Measurements from ENCODE around the gene BCL2L2.

DNA sequence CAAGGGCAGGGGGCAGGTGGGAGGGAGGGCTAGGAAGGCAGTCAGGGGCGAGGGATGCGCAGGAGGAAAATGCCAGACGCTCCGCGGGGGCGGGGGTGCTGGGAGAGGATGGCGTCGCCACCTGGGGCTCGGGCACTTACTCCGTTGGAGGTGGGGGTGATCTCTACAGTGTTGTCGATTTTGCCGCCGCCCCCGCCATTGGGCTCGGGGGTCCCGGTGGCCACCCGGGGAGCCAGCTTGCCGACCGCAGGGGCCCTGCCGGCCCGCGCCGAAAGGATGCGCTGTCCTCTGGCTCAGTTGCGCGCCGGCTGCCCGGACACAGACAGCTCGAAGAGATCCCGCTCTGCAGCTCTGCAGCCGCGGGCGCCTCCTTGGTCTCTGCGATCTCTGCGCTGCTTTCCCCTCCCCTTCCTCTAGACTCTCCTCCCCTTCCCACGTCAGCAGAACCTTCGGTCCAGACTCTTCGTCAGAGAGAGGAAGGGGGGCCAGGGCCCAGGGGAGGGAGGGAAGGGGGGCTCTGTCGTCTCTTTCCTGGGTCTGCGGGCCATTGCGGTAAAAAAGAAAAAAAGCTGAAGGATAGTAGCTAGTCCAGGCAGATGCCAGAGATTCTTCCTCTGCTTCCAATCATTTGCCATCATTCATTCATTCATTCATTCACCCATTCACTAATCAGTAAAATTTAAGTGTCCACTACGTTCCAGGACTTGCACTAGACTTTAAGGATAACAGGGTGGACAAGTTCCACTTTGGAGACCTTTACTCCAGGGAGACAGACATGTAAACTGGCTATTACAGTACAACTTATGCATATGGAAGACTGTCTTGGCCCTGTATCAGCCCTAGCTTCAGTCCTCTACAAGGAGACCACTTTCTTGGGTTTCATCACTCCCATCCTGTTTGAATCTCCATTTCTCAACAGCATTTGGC lies 46.1 kb downstream of the BCL2L2 start, which contains the start of gene SLC22A17:
- TF ChIP-seq CTCF (conservative IDR thresholded peaks at IDR 0.05; ENCODE audit: low read length) = no peak
- no peak for TF ChIP-seq EZH2phosphoT487 (IDR thresholded peaks at IDR 0.05; ENCODE audit: borderline replicate concordance, low read depth, low read length)
